ENCODE data around the gene XRCC4. TPM values are rescaled to one million over a fixed set of nuclear protein-coding genes. Genes with fewer than 3 reads are reported as not detected.

Gene XRCC4
- total RNA-seq, 1 donor from 2014 or later: 45.6 TPM

DNA sequence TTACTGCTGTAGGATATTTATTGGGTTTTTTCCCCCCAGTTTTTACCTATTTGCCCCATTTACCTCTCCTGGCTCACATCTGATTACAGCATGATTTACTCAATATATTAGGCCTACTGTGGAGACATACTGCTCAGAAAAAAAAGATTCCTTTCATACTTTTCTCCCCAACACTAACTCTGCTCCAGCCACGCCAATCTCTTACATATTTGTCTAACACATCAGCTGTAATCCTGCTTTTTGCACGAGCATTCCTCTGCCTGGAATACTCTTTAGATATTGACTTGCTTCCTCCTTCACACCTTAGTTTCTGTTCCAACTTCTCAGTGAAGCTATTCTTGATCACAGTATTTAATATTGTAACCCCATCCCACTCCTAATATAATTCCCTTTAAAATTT is 236.1 kb downstream of the XRCC4 start:
- H3K4me1 Mint-ChIP-seq: no peaks in the 10 kb centered on the region
- H3K4me3 Mint-ChIP-seq: no peak overlapping the region
- Histone ChIP-seq H4K20me1 (ENCODE audit: low read depth) (no peaks in the 10 kb centered on the region), H3K9ac (no peak overlapping the region), H3K27ac (no peak overlapping the region), H3K4me2 (no peak overlapping the region), H3K36me3 (no peaks in the 10 kb centered on the region), H3K4me1 (no peaks in the 10 kb centered on the region), H3K9me3 (ENCODE audit: low read depth) (no peaks in the 10 kb centered on the region), H2AFZ (replicated peaks) (no peak overlapping the region), H3F3A (ENCODE audit: low read depth) (no peaks in the 10 kb centered on the region), H3K27me3 (no peaks in the 10 kb centered on the region), H3K4me3 (no peak overlapping the region), H3K79me2 (ENCODE audit: low read depth) (no peaks in the 10 kb centered on the region)
- H3K9me3 Mint-ChIP-seq: peaks cover 8% of the 10 kb centered on the region
- no peak overlapping the region for H3K27ac Mint-ChIP-seq
- H3K27me3 Mint-ChIP-seq (ENCODE audit: insufficient read depth, low read depth): peaks cover 2% of the 10 kb centered on the region
- TF ChIP-seq EZH2 (IDR thresholded peaks at IDR 0.05): no peak
- TF ChIP-seq EZH2phosphoT487 (IDR thresholded peaks at IDR 0.05): no peak
- TF ChIP-seq, protein P1, sequence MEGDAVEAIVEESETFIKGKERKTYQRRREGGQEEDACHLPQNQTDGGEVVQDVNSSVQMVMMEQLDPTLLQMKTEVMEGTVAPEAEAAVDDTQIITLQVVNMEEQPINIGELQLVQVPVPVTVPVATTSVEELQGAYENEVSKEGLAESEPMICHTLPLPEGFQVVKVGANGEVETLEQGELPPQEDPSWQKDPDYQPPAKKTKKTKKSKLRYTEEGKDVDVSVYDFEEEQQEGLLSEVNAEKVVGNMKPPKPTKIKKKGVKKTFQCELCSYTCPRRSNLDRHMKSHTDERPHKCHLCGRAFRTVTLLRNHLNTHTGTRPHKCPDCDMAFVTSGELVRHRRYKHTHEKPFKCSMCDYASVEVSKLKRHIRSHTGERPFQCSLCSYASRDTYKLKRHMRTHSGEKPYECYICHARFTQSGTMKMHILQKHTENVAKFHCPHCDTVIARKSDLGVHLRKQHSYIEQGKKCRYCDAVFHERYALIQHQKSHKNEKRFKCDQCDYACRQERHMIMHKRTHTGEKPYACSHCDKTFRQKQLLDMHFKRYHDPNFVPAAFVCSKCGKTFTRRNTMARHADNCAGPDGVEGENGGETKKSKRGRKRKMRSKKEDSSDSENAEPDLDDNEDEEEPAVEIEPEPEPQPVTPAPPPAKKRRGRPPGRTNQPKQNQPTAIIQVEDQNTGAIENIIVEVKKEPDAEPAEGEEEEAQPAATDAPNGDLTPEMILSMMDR (IDR thresholded peaks at IDR 0.05): no peak
- peaks cover 4% of the 10 kb centered on the region for H3K36me3 Mint-ChIP-seq
- DNase-seq (ENCODE audit: low spot score): no peak

DNA sequence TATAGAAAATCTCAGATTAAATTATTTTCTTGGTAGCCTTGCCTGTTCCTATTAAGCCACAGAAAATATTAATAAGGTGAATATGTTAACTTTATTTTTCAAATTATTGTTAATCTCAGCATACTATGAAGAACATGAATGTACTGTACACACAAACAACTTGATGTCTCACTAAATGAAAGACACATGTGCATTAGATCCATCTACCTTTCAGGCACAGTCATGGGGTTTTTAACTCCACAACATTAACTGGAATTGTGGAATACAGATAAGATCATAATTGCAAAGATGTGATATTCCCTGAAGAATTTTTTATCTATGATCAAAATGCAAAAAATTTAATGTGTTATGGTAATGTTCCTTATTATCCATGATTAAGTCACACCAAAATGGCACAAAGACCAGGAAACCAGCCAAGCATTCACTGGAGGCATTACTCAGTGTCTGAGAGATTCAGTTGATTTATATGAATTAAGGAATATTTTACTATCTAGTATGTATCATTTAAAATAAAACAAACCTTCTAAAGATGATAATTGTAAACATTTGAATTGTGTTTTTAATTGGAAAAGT is 244.2 kb downstream of the XRCC4 start:
- no peaks in the 10 kb centered on the region for H4K20me1 ChIP-seq (ENCODE audit: low read depth)
- no peaks in the 10 kb centered on the region for H3F3A ChIP-seq (ENCODE audit: low read depth)
- H3K27ac Mint-ChIP-seq: no peak overlapping the region
- H3K79me2 ChIP-seq (ENCODE audit: low read depth): no peaks in the 10 kb centered on the region
- H2AFZ ChIP-seq (replicated peaks): no peak overlapping the region
- no peaks in the 10 kb centered on the region for H3K4me1 Mint-ChIP-seq
- H3K9ac ChIP-seq: no peak overlapping the region
- no peaks in the 10 kb centered on the region for H3K36me3 ChIP-seq
- H3K4me2 ChIP-seq: no peak overlapping the region
- H3K4me3 Mint-ChIP-seq: no peak overlapping the region
- H3K4me3 ChIP-seq: no peak overlapping the region
- no peaks in the 10 kb centered on the region for H3K4me1 ChIP-seq
- H3K27me3 ChIP-seq: no peaks in the 10 kb centered on the region
- no peak for DNase-seq (ENCODE audit: low spot score)
- H3K27me3 Mint-ChIP-seq (ENCODE audit: insufficient read depth, low read depth): no peaks in the 10 kb centered on the region
- H3K27ac ChIP-seq: no peak overlapping the region
- no peak for TF ChIP-seq EZH2phosphoT487 (IDR thresholded peaks at IDR 0.05)
- TF ChIP-seq, protein P1 (IDR thresholded peaks at IDR 0.05): no peak
- no peak for TF ChIP-seq EZH2 (IDR thresholded peaks at IDR 0.05)
- no peaks in the 10 kb centered on the region for H3K9me3 Mint-ChIP-seq
- no peaks in the 10 kb centered on the region for H3K36me3 Mint-ChIP-seq
- no peaks in the 10 kb centered on the region for H3K9me3 ChIP-seq (ENCODE audit: low read depth)

GRCh38 chr5:83322273-83322924 is 245.1 kb downstream of the XRCC4 start:
- no peak overlapping the region for H3K27ac ChIP-seq
- no peaks in the 10 kb centered on the region for H3K4me1 Mint-ChIP-seq
- no peaks in the 10 kb centered on the region for H3K36me3 Mint-ChIP-seq
- no peaks in the 10 kb centered on the region for H3K27me3 ChIP-seq
- H3K27ac Mint-ChIP-seq: no peak overlapping the region
- no peak overlapping the region for H2AFZ ChIP-seq (replicated peaks)
- no peak overlapping the region for H3K4me3 ChIP-seq
- H3K9ac ChIP-seq: no peak overlapping the region
- no peaks in the 10 kb centered on the region for H3F3A ChIP-seq (ENCODE audit: low read depth)
- H3K4me2 ChIP-seq: no peak overlapping the region
- no peak overlapping the region for H3K4me3 Mint-ChIP-seq
- no peak for DNase-seq (ENCODE audit: low spot score)
- H3K79me2 ChIP-seq (ENCODE audit: low read depth): no peaks in the 10 kb centered on the region
- H3K9me3 Mint-ChIP-seq: no peaks in the 10 kb centered on the region
- no peaks in the 10 kb centered on the region for H3K27me3 Mint-ChIP-seq (ENCODE audit: insufficient read depth, low read depth)
- no peaks in the 10 kb centered on the region for H3K9me3 ChIP-seq (ENCODE audit: low read depth)
- no peaks in the 10 kb centered on the region for H3K36me3 ChIP-seq
- H4K20me1 ChIP-seq (ENCODE audit: low read depth): no peaks in the 10 kb centered on the region
- no peak for TF ChIP-seq EZH2 (IDR thresholded peaks at IDR 0.05)
- TF ChIP-seq EZH2phosphoT487 (IDR thresholded peaks at IDR 0.05): no peak
- TF ChIP-seq, protein P1 (IDR thresholded peaks at IDR 0.05): no peak
- H3K4me1 ChIP-seq: no peaks in the 10 kb centered on the region

Data from neural progenitor cell (in vitro differentiated cells).